Gastrocnemius medialis (tissue), 4 donors: ENCODE results near the gene ADGRE1.

Source experiments
- POLR2A ChIP-seq, 2 donors: fragments of 450-650 bp; IDR thresholded peaks; one replicate each; pipeline ENCODE4 v1.6.1; 2017; ENCODE audit warnings: antibody characterized with exemption in 2 of 2, mild to moderate bottlenecking in 2 of 2, moderate library complexity in 2 of 2
- TF ChIP-seq, protein P1 (sequence below), 5 experiments: fragments of 450-650 bp in 3 of 5; fragments of 200-600 bp in 2 of 5; sonication (generic) in 2 of 5; IDR thresholded peaks in 4 of 5; conservative IDR thresholded peaks in 1 of 5; 1 replicate in 4 of 5; 2 replicates in 1 of 5; pipeline ENCODE4 v1.5.1; 2016 to 2019; ENCODE audit warnings: antibody characterized with exemption in 5 of 5, mild to moderate bottlenecking in 3 of 5, moderate library complexity in 3 of 5

DNA sequence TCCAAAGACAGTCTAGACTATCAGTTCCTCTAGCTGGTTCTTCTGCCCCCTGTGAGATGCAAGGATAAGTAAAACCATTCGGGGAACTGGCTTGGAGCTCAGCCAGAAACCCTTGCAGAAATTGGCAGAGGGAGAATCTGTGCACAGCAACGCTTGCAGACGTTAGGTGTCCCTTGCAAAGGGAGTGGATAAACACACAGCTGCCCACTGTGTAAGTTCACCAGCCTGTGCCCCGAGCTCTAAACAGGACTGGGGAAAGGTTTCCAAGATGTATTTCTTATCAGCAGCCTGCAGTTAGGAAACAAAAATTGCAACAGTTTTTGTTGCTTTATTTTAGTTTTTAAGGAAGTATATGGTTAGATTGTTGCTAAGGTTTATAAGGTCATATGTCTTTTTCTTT lies 19.0 kb upstream of the ADGRE1 start:
- TF ChIP-seq, protein P1, sequence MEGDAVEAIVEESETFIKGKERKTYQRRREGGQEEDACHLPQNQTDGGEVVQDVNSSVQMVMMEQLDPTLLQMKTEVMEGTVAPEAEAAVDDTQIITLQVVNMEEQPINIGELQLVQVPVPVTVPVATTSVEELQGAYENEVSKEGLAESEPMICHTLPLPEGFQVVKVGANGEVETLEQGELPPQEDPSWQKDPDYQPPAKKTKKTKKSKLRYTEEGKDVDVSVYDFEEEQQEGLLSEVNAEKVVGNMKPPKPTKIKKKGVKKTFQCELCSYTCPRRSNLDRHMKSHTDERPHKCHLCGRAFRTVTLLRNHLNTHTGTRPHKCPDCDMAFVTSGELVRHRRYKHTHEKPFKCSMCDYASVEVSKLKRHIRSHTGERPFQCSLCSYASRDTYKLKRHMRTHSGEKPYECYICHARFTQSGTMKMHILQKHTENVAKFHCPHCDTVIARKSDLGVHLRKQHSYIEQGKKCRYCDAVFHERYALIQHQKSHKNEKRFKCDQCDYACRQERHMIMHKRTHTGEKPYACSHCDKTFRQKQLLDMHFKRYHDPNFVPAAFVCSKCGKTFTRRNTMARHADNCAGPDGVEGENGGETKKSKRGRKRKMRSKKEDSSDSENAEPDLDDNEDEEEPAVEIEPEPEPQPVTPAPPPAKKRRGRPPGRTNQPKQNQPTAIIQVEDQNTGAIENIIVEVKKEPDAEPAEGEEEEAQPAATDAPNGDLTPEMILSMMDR (IDR thresholded peaks at IDR 0.05 in 4 of 5, conservative IDR thresholded peaks at IDR 0.05 in 1 of 5) = no peak
- TF ChIP-seq POLR2A (IDR thresholded peaks at IDR 0.05) = no peak
